HG02678 (cell line): ENCODE data around the gene C9orf85.
A peak's percentile ranks its signal among the peaks of the same experiment; 100 is the strongest.

Experiments used
- ATAC-seq: cut with Tn5 transposase; IDR thresholded peaks from one replicate; pipeline ENCODE4 v1.9.1; 2021; ENCODE audit warnings: mild to moderate bottlenecking, moderate library complexity; ENCODE audit not compliant: unreplicated experiment

The C9orf85 gene

DNA sequence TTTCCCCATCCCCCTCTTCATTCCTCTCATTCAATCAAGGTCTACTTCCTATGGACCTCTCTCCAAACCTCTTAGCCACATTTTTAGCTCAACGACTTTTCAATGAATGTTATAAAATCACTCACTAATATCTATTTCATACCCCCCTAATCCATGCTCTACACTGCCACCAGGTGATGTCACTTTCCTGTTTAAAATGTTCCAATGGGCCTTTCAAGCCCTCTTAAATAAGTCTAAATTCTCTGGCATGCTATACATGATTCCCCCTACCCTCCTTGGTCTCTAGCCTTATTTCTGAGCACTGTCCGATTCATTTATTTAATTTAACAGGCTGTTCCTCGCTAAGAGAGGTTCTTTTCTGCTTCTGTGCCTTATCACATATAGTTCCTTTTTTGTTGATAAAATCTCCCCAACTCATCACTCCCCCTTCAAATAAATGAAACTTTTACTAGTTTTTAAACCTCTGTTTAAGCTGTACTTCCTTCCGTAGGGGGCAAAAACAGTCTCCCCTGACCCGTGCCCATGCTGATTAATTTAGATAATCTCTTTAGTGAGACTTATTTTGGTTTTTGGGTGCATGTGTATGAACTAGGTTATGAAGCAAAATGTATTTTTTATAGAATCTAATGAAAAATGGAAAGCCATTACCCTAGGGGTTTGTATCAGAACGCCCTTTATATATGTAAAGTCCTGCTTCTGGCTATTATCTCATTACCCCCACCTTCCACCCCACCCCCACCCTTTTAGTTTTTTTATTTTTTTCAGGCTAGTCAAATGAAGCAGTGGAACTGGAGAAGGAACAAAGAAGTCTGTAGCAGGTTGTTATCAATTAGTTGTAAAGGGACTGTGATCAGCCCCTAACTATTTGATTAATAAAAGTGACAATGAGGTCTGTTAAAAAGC lies 9.5 kb upstream of the C9orf85 start:
- no peak for ATAC-seq

DNA sequence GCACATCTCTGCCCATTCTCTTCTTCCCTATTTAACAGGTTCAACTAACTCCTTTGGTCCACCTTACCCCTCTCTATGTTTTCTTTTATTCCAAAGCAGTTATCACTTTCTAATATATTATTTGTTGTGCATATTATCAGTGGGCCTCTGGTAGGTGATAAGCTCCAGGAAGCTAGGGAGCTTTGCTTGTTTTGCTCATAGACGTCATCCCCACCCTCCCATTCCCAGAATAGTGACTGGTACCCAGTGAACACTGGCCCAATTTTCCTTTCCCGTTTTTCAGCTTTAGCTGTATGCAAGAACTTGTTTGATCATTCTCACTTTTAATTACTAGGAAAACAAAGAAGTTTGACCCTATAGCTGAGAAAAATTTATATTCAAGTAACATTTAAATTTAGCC lies 7.4 kb upstream of the C9orf85 start:
- ATAC-seq, result no peak

DNA sequence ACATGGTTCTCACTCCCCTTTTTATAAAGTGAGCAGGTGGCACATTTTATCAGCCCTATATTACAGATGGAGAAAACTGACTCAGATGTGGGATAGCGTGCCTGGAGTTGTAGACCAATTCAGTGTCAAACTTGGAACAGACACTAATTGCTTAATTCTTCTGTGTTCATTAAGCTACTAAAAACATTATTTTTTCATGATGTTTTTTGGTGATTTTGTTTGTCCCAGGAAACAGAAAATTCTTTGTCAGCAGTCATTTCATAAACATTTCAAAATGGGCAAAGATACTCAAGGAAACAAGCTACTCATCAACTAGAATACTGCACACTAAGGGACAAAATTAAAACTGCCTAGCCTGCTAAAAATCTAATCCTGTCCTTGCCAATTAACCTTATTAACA lies 2.6 kb upstream of the C9orf85 start:
- no peak for ATAC-seq

DNA sequence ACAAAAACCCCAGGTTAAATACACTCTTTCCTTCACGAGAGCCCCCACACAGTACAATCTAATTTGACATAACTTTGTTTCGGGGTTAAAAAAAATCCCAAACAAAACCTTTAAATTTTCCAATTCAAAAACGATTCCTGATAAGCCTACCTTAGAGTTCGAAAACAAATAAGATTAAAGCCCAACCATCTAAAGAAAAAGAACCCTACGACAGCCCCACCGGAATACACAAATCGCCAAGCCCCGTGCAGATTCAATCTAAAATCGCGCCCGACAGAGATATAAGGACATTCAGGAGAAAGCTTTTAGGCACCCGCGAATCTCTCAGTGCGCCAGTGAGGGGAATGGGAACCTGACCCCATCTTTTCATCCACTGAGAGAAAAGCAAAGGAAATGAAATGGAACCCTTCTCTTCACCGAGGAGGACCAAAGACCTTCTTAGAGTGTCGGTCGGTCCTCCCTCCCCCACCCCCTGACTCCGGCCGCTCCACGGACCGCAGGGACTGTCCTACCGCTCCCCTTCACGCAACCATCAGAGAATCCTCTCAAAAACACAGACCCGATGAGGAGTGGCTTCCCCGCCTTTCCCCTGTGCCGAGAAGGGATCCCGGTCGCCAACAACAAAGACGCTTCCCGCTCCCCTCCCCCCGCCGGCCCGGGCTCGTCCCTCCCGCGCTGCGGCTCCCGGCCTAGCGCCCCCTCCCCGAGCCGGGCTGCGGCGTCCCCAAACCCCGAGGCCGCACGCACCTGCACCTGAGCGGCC lies 1.4 kb upstream of the C9orf85 start:
- peak; percentile 7 for ATAC-seq

DNA sequence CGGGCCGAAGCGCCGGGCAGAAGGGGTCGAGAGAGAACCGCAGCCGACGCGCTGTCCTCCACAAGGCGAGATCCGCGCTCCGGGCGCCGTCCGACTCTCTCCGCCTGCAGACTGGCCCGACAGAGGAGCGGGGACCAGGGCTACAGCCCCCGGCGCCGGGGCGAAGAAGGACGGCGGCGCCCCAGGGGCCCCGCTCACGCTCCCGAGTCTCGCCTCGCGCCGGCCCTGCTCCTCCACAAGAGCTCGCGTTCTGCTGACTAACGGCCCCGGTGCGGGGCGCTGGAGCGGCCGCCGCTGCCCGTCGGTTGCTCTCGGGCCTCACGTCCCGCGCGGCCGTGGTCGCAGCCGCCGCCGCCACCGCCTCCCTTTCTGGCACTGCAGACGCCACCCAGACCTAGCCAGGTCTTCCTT lies 784 bp upstream of the C9orf85 start:
- ATAC-seq, result peak; percentile 12

DNA sequence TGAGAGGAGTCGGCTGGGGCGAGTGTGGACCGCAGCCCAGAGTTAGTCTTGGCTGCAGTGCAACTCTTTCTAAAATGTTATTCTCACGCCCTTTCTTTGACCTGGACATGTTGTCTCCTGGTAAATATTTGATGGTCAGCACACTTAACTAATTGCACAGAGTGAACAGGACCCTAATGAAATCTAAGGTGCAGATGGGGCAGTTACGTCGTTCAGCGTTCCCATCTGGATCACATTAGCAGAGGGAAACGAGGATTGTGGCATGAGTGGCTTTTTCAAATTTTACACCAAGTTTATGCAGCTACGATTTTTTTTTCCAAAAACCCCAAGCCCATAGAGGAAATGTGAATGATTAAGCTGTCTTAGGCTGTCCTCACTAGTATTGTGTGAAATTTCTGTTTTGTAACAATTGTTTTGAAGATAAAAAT lies 483 bp downstream of the C9orf85 start:
- ATAC-seq, result no peak

DNA sequence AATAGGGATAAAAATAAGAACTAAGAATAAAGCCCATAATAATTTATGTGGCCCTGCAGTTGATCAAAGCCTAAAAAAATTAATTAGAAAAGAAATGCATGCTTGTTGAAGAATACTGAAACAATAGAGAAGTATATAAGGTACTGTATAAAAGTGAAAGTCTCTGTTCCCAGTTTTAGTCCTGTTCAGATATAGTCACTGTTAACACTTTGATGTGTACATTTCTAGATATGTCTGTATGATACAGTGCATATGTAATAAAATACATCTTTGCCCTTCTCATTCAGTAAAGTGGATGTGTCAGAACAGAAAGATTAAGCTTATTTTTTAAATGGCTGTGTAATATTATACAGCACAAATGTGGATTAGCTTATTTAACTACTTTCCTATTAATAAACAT lies 4.1 kb downstream of the C9orf85 start:
- no peak for ATAC-seq

DNA sequence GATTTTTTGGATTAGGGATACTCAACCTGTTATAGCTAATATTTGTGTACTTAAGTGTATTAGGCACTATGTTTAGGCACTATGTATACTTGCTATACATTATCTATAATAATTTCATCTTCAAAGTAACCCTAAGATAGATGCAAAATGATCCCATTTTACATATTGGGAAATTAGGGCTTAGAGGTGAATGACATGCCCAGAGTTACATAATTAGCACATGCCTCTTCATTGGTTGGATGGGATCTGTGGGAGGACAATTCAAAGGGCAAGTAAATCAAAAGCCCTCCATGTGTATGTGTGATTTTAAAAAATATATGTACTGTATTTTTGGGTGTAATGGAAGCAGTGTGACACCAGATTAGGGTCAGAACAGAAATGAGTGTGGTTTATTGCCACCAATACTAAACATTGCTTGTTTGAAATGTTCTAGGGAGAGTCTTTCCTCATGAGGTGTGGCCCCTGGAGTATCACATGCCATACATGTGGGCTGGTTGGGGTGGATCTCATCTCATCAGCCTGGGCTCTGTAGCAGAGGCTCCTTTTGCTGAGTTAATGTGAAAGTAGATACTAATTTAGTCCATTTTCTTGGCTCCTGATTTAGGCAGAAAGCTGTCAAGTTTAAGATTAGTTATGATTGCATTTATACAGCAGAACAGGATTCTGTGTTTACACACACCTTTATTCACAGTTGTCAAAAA lies 5.5 kb downstream of the C9orf85 start:
- peak; percentile 82 for ATAC-seq

DNA sequence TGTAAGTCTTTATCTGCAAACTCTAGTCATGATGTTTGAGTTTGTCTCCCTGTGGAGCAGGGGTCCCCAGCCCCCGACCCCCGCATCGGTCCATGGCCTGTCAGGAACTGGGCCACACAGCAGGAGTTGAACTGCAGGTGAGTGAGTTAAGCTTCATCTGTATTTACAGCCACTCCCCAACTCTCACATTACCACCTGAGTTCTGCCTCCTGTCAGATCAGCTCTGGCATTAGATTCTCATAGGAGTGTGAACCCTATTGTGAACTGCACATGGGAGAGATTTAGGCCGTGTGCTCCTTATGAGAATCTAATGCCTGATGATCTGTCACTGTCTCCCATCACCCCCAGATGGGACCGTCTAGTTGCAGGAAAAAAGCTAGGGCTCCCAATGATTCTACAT lies 7.0 kb downstream of the C9orf85 start:
- no peak for ATAC-seq

DNA sequence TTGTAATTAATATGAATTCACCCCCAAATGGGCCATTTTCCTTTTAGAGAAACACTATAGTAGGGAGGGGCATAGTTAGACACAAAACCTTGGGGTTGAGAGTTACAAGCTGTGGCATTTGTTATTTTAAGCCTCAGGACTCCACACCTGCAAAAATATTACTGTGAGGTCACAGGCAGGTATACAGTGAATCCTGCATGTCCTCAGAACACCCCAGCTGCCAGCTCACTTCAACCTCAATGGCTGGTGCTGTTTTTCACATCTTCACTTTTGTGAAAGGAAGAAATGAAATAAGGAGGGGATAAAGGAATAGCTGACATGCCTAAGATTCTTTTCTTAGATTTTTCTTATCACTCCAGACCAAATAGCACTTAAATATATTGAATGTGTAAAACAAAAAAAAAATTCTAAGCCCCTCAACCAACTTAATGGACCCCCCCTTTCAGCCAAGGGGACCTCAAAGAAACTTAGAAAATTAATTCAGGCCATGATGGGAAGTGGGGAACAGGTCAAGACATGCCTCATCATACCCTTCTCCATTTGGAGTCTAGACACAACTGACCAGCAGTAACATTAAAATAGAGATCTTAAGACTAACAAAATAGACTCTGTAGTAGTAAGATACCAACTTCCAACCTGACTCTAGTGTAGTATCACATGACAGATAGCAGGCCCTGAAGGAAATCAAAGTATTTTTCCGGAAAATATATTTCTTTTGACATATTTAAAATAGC lies 9.2 kb downstream of the C9orf85 start:
- ATAC-seq, result no peak

DNA sequence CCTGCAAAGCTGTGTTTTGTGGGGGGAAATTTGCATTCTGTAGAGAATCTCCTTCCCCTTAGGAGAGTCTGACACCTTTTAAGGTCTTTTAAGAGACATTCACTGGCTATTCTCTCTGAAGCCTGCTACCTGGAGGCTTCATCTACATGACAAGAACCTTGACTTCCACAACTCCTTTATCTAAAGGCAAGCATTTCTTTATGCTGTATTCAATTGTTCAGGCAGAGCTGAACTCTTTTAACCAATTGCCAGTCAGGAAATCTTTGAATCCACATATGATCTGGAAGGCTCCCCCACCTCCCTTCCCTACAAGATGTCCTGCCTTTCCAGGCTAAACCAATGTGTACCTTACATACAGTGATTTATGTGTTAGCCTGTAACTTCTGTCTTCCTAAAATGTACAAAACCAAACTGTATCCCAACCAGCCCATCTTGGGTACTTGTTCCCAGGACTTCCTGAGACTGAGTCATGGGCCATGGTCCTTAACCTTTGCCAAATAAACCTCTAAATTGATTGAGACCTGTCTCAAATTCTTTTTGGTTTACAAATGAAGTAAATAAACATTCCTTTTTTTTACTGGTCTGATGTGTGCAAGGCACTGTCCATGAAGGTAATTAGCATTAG lies 9.9 kb downstream of the C9orf85 start:
- ATAC-seq, result no peak

DNA sequence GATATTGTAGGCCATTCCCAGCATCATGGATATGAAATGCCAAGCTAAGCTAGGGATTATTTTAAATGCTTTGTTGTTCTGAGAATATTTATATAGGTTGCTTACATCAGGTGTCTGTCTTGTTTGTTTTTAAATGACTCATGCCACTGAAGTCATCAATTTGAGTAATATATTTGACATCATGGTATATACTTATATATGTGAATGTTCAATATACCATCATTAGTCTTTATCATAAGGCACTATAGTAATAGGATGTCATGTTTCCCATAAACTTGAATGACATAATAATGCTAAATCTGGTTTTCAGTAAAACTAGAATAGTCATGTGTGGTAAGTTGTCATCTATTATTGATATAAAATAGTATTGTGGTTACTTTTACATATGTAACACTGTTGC lies 13.1 kb downstream of the C9orf85 start:
- no peak for ATAC-seq

DNA sequence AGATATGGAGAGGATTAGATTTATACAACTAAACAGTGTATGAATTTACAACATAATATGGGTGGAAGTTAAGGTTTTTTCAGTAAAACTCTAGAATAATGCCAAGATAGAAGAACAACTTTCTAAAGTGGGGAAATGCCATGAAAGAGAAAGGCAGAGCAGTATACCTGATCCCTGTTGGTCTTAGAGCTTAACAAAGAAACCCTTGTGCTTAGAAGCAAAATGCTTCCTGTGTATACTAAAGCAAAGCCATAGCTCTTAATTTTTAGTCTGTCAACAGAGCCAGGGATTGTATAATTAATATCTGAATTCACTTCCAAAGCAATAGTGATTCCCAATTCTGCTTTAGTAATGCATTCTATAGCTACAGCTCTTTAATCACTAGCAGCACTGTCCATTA lies 14.4 kb downstream of the C9orf85 start:
- no peak for ATAC-seq

DNA sequence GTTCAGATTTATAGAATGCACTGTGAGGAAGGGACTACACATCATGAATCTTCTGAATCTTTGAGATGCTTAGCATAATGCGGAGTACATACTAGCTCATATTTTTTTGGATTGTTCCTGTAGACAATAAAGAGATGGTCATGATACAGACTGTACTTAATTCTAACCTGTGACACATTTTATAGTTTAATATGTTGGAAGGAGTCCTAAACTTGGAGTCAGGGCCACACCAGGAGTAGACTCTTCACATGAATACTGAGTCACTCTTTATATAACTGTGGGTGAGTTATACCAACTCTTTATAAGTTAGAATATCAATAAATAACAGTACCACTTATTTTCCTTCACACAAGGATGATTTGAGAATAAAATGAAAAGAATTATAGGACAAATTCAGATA lies 16.9 kb downstream of the C9orf85 start:
- no peak for ATAC-seq

DNA sequence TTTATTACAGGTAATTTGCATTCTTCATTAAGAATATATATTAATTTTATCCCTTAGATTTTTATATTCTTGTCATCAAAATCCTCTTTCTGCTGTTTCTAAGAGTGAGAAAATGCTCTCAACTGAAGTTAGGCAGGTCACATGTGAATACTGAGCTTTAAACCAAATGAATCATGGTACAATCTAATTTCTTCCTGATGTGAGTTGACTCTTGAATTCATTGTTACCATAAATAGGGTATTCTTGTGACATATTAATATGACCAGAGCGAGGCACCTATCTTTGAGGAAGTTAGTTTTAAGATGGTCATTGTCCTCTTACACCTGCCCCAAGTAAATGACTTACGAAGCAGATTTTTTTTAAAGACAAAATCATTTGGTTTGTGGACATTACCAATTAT lies 17.4 kb downstream of the C9orf85 start:
- ATAC-seq, result no peak

DNA sequence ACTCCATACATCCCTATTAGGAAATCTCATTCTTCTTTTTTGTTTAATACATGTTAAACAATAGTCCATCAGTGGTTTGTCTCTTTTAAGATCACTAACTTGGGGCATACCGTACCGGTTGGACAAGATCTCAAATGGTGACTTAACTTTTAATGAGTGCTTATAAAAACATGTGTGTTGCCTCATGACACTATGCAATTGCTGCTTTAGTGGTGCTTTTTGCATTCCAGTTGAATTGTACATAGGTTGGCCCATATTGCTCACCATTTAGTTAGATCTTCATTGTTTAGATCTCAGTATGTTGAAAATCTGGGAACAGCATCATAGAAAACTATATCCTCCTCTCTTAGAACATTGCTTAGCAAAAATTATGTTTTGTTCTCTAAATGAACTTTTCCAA lies 17.8 kb downstream of the C9orf85 start:
- ATAC-seq, result no peak

DNA sequence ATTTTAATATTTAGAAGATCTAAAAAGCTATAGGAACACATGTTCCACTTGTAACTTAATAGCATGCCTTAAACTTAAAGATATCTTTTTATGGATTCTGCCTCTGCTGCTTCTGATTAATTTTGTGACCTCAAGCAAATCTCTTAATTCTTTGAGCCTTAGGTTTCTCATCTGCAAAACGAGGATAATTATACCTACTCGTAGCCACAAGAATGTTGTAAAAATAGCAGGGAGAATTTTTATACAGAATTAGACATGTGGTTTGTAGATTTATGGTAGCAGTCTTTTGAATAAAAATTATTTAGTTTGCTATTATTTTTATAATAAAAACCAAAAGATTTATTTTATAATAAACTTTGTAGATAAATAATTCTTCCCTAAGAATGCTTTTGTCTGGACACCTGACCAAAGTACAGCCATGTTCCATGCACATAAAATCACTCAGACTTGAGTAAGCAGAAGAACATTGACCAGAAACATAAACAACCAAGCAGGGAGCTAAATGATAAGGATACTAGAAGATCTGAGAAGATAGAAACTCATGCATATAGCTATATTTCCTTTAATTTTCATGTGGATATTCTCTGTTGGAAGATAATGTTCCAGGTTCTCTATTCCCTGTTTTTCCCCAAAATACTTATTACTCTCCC lies 18.5 kb downstream of the C9orf85 start:
- ATAC-seq, result no peak

DNA sequence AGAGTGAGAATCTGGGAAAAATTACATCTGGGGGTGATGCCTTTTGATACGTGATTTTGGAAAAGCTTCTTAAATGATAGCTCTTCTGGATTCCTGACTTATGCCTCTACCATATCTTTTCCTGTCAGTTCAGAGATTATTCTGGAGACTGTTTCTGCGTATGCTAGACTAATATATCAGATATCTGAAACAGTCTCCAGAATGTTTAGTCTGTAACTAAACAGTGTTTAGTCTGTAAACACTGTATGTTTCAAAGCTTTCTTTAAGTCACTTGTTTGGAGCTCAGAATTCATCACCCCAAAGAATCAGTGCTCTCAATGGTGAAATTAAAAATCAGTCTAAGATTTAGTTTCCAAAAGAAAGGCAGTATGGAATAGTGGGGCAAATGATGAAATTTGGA lies 19.7 kb downstream of the C9orf85 start:
- ATAC-seq, result no peak

DNA sequence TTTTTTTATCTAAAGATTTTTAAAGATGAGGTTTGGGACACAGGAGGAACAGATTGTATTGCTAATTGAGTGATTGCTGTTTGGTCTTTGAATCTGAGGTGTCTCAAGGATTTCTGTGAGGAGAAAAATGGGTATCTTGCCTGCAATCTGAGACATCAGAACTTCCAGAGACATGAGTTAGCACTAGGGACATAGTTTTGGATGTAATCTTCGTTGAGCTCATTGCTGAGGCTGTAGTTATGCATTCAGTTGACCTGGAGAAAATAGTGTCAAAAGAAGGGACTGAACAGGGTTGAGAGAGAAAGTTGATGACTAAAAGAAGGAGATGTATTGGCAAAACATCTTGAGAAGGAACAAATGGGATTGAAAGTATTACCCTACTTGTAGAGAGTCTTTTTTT lies 24.6 kb downstream of the C9orf85 start:
- no peak for ATAC-seq

DNA sequence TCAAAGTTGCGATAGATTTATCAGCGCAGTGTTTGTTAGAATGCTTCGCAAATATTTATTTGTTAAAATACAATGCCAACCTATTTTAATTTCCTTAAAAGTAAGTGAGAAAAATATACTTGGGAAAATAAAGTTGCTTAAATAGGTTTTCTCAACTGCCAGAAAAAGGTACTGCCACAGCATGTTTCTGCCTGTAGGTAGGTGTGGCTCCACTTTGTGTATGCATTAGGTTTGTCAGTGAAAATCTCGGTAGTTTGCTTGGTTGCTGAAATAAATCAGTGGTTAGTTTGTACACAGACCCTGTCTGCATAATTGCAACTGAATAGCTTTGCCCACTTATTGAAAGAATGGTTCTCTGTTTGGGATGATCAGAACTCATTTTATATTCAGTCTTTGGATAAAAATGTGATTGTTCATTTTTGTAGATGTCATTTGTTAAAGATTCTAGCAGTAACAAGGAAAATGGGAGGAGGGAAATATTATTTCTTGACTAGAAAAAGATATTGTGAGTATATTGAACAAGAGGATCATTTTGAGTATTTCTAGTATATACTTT lies 25.7 kb downstream of the C9orf85 start:
- ATAC-seq, result no peak
